HL-60/S4 (cell line): ENCODE results near the gene SLC30A9.

Source experiments
- in situ Hi-C: fragments of 300-500 bp; cut with MboI; formaldehyde crosslinking; loops from 2 replicates; pipeline ENCODE4 v1.14.3; 2022; ENCODE audit warnings: low sequenced_read_pairs

The SLC30A9 gene

DNA sequence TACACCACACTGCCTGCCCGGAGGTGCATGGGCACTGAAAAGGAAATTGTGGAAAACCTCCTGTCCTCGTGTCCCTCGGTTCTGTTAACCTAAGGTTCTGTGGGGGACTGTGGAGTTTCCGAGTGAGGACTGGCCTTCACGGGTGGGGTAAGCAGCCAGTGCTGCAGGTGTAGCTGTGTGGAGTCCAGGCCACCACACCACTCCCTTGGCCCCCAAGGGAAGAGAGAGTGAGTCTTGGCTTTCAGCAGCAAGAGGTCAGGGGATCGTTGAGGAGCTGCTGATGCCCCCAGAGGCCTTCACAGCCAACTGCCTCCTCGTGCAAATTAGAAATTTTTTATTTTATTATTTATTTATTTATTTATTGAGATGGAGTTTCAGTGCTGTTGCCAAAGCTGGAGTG, 141.8 kb downstream of the SLC30A9 start:
- in situ Hi-C loops, result no loop called here

DNA sequence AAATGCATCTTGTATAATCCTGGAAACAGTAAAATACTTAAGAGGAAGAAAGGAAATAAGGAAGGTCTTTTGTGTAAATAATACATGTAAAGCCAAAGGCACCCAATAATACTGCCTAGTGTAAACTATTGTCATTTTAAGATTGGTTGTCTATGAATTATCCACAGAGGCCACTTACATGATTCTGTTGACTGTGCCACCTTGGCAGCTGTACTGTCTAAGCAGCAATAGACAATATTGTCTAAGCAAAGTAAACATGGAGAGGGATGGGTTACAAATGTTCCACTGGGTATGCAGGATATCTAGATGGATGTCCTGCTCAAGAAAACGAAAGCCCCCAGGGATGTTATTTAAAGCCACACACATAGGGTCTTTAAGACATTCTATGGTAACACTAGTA, 142.7 kb downstream of the SLC30A9 start:
- in situ Hi-C loops, result no loop called here

DNA sequence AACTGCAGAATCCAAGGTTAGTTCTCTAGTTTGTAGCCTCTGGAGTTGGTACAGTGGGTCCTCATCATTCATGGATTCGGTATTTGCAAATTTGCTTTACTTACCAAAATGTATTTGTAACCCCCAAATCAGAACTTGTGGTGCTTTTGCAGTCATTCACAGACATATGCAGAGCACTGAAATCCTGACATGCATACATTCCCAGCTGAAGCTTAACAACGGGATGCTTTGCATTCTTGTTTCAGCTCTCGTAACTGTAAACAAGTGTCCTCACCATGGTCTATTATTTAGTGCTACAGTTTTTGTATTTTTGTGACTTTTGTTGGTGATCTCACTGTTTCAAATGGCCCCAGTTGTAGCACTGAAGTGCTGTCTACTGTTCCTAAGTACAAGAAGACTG, 146.0 kb downstream of the SLC30A9 start:
- in situ Hi-C loops, result no loop called here
